ENCODE data around the gene BTG1. TPM values are rescaled to one million over a fixed set of nuclear protein-coding genes. Genes with fewer than 3 reads are reported as not detected.

BTG1 gene
- total RNA-seq, 2 experiments from 2014 or later, result 75.4 to 76.8 TPM

DNA sequence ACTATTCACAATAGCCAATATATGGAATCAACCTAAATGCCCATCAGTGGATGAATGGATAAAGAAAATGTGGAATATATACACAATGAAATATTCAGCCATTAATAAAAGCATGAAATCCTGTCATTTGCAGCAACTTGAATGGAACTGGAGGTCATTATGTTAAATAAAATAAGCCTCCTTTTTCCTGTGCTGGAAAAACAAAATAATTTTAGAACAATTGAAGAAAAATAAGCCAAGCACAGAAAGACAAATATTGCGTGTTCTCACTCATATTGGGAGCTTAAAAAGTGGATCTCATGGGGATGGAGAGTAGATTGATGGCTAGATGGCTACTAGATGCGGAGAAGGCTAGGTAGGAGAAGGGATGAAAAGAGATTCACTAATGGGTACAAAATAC lies 6.3 kb upstream of the BTG1 start:
- POLR2A ChIA-PET, result no interaction called here

DNA sequence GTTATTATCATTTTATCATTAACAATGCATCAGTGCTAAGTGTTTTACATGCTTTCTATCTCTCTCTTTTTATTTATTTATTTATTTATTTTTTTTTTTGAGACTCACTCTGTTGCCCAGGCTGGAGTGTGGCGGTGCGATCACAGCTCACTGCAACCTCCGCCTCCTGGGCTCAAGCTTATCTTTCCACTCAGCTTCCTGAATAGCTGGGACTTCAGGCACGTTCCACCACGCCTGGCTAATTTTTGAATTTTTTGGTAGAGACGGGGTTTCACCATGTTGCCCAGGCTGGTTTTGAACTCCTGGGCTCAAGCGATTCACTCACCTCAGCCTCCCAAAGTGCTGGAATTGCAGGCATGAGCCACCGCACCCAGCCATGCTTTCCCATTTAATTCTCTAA lies 3.9 kb upstream of the BTG1 start:
- ChIA-PET POLR2A (no interaction called here), CTCF (interaction anchor here (0.7 to 1.0 kb wide), 2 partner anchors 9 to 35 kb away, joined by 3 read pairs; no protein-coding TSS in a partner anchor)

More for the DNA sequence above, 6.3 kb upstream of the BTG1 start:
- CTCF ChIA-PET, result no interaction called here

DNA sequence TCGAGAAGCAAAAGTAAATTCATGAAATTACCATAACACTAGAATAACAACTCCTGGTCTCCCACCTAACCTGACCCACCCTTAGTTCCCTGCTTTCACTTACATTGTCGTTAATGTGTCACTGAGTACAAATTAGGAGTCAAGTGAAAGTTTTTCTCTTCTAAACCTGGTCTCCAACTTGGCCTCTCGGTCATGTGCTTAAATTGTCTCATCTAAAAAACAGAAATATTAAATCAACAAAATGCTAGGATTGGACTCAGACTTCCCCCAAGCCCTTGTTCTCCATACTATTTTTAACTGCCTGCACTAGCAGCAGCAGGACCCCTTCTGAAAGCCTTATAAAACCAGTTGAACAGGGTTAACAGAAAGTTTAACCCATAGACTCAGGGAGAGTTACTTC lies 1.8 kb upstream of the BTG1 start:
- POLR2A ChIA-PET, result interaction anchor here (0.7 kb wide), 1 partner anchor 218 kb away, joined by 4 read pairs; no protein-coding TSS in a partner anchor
- CTCF ChIA-PET, result no interaction called here

DNA sequence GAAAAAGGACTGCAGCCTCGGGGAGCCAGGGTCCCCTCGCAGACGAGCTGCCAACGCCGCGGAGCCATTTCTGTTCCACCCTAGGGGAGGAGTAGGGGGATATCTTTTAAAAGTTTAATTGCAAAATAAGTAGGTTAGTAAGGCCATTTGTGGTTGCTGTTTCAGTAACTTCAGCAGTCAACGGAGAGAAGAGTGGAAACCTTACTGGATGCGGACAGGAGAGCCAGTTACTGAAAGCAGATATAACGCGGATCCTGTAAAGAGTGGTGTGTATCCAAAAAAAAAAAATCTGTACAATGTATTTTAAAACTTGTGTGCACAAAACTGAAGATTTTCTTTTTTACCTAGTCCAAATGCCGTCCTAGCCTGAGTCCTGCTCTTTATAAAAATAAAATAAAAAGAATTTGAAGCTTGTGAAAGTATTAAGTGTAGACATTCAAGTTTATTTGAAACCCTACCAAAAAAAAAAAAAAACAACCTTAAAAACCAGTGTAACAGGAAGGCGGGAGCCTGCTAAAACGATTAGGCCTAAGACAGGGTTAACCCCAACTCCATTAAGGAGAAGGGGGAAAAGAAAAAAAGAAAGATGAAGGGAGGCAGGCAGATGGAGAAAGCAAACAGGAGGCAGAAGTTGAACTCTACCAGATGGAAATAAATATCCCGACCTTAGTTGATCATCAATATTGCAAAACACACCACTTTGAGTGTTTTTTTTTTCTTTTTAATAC lies 1.0 kb upstream of the BTG1 start:
- ChIA-PET CTCF (interaction anchor here (0.6 to 2.2 kb wide), 7 partner anchors 10 to 1955 kb away, joined by 3 to 8 read pairs (median 4); no protein-coding TSS in a partner anchor), POLR2A (interaction anchor here (0.7 to 4.5 kb wide), 12 partner anchors 11 to 579 kb away, joined by 3 to 72 read pairs (median 9); no protein-coding TSS in a partner anchor)

DNA sequence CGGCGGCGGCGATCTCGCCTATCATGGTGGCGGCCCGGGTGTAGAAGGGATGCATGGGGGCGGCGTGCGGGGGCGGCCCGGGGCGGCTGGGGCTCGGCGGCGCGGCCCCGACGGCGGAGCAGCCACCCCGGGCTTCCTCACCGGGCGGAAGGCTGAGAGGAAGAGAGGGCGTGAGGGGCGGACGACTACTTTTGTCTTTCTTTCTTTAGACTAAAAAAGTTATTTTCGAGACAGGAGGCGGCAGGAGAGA lies 240 bp downstream of the BTG1 start:
- ChIA-PET POLR2A (interaction anchor here (0.6 to 4.5 kb wide), 22 partner anchors 10 to 784 kb away, joined by 3 to 72 read pairs (median 5); partner anchors contain the start of gene EEA1), CTCF (interaction anchor here (1.0 to 2.2 kb wide), 5 partner anchors 9 to 763 kb away, joined by 3 to 8 read pairs (median 3); no protein-coding TSS in a partner anchor)

DNA sequence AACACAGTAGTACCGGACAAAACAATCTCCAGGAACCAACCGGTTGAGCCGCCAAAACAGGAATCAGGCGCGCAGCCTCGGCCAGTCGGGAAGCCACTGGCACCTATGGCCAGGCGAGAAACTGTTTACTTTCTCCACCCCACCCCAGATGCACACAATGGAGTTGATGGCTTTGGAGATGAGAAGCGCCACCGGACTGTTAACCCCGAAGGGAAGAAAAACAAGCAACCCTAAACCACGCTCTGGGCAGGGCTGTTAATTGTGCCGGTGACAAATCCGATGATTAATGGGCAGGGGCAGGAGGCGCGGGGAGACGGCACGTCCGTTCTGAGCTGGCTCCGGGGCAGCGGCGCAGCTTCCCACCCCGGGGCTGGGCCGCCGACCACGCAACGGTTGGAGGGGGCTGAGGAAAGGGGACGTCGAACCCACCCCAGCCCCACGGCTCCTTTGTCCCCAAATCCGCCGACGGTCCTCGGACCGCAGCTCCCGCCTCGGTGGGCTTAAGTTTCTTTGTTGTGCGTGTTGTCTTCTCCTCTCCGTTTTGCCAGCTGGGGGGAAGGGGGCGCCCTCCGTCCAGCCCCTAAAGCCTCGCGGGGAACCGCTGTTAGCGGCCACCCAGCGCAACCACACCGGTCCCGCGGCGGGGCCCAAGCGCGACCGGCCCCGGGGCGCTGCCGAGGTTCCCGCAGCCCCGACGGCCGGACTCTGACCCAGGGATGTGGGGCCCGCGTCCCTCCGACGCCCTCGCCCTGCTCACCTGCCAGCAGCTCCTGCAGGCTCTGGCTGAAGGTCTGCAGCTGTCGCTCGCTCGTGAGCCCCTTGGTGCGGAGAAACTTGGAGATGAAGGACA lies 790 bp downstream of the BTG1 start:
- ChIA-PET POLR2A (interaction anchor here (0.6 to 4.5 kb wide), 17 partner anchors 9 to 784 kb away, joined by 3 to 72 read pairs (median 6); partner anchors contain the start of gene EEA1), CTCF (interaction anchor here (0.6 to 2.2 kb wide), 7 partner anchors 8 to 331 kb away, joined by 3 to 8 read pairs (median 4); no protein-coding TSS in a partner anchor)

DNA sequence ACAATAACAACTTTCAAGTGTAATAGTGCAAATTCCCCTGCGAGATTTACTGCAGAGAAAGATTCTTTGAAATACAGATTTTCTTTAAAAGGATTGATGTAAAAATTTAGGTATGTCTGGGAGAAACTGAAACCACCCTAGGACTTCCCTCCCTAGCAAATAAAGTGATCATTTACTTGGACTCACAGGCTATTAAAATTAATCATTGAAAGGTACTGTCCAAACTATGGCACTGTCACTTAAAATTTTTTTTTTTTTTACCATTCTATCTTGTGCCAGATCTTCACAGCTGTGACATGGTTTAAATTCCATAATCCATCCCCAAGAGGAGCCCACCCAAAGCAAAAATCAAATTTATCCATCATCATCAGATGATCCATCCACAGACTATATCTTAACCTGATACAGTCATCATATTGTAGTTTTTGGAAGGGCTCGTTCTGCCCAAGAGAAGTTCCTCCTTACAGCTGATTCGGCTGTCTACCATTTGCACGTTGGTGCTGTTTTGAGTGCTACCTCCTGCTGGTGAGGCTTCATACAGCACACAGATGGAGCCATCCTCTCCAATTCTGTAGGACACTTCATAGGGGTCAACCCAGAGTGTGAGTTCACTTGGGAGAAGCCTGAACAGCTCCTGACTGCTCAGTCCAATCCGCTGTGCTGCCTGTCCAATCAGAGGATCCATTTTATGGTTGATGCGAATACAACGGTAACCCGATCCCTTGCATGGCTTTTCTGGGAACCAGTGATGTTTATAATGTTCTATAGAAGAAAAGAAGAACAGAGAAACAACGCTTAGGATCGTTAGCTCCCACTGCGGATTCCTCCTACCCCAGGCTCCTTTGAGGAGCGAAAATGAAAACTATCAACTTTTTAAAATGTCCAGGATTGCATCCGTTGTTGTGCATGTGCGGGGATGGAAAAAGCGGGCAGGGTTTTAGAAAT lies 1.7 kb downstream of the BTG1 start:
- POLR2A ChIA-PET, result interaction anchor here (0.6 to 4.5 kb wide), 10 partner anchors 8 to 785 kb away, joined by 4 to 72 read pairs (median 11); partner anchors contain the start of gene EEA1

DNA sequence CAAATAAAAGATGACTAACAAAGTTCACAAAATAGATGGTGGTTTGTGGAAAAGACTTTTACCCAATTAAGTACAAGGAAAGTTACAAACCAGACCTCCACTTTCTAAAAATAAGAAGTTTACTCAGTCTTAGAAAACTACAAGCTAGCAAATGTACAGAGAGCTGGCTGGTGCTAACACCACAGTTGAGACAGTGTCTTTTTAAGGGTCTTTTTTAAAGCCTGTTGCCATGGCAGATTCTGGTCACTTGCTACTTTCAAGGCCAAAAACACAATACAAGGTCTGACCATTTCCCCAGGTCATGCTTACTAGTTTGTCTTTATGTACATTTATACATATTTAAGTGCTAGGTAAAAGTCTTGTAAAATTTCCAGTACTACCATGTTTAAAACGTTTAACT lies 2.4 kb downstream of the BTG1 start:
- ChIA-PET CTCF (interaction anchor here (0.6 to 1.7 kb wide), 4 partner anchors 9 to 271 kb away, joined by 3 to 6 read pairs (median 4); no protein-coding TSS in a partner anchor), POLR2A (interaction anchor here (3.3 to 4.5 kb wide), 3 partner anchors 8 to 265 kb away, joined by 24 to 72 read pairs (median 30); no protein-coding TSS in a partner anchor)

More for the DNA sequence above, 1.7 kb downstream of the BTG1 start:
- CTCF ChIA-PET, result interaction anchor here (0.6 to 1.7 kb wide), 5 partner anchors 9 to 330 kb away, joined by 3 to 6 read pairs (median 4); no protein-coding TSS in a partner anchor

DNA sequence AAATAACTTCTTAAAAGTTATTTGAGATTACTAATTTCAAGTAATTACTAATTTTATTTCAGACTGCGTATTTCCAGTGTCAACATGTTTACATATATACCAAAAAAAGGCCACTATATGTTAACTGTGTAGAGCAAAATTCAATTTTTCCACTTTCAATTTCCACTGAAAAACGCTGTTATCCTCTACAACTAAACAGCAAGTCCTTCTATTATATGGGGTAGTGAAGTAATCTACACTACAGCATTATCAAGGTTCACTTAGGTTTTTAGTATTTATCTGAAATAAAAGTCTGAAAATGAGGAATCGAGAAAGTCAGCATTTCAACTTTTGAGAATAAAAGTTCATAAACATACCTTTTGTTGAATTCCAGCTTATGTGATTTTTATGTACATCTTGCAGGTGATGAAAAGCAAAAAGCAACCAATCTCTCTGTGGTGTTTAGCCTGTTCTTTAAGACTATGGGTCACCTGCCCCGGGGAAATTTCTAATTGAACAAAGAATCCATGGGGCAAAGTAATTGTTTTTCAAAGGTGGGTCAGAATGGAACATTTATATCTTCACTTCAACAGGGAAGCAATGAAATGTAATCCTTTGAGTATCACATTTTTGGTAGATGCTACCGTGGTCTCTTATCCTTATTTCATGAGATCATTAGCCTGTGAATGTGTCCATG lies 3.3 kb downstream of the BTG1 start:
- CTCF ChIA-PET, result no interaction called here
- POLR2A ChIA-PET, result interaction anchor here (4.5 kb wide), 1 partner anchor 7 kb away, joined by 72 read pairs; no protein-coding TSS in a partner anchor

DNA sequence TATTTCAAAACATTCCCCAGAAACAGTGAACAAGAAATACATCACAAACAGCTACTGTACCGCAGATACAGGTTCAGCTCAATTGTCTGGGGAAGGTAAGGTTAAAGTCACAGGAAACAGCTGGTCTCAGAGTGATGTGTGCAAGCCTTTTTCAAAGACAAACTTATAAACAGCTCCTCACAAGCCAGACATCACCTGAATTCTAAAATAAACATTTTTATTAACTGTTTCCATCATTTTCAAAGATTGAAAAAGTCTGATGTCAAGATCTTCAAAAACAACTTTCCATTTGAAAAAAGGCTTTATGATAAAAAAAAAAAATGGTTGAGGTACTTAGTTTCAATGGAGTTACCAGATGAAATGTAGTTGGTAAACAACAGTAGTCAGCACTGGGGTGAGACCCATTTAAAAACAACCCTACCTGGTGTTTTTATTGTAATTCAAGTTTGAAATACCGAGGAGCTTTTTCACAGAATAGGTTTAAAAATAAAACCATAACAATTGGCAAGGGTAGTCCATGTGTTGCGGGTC lies 4.0 kb downstream of the BTG1 start:
- ChIA-PET POLR2A (interaction anchor here (0.6 kb wide), 1 partner anchor 534 kb away, joined by 3 read pairs; no protein-coding TSS in a partner anchor), CTCF (interaction anchor here (0.7 kb wide), 1 partner anchor 172 kb away, joined by 3 read pairs; no protein-coding TSS in a partner anchor)

DNA sequence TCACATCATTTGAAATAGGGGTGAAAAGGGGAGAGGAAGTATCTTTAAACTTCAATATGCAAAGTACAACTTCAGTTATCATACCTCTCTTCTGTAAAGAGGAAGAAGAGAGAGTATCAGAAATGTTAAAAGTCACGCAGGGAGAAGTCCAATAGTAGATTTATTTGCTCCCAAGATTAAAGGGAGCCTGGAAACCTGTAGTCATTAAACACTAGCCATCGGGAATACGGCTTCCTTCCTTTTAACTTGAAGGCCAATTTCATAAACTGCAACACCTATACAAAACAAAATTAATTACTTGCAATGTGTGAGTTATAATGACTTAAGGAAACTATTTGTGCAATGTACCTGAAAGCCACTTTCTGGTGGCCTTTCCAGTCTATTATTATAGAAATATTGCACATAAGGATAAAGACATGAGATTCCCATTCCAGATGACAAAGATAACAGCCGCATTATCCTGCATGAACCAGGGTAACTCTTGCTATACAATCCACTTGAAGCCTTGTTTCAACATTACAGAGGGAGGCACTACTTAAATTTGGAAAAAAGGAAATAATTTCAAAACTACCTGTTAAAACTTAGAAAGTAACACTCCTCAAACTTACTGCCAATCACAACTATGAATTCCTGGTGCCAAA lies 4.6 kb downstream of the BTG1 start:
- ChIA-PET POLR2A (interaction anchor here (0.6 kb wide), 1 partner anchor 535 kb away, joined by 3 read pairs; no protein-coding TSS in a partner anchor), CTCF (interaction anchor here (0.7 kb wide), 1 partner anchor 171 kb away, joined by 3 read pairs; no protein-coding TSS in a partner anchor)

DNA sequence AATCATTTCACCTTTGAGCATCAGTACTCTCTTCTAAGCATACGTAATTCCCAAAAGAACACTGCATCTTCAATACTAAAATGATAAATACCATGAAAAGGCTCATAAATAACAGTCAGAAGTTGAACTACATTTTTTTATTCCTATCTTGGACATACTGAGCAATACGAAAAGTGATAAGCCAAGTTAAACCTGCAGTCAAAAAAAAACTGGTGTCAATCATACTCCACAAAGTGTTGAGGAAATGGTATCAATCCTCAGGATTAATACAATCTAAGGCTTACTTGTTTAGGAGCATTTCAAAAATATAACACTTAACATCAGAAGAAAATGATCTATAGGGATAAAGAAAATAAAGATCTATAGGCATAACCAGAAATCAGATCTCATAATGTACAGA lies 5.5 kb downstream of the BTG1 start:
- ChIA-PET POLR2A (no interaction called here), CTCF (no interaction called here)

DNA sequence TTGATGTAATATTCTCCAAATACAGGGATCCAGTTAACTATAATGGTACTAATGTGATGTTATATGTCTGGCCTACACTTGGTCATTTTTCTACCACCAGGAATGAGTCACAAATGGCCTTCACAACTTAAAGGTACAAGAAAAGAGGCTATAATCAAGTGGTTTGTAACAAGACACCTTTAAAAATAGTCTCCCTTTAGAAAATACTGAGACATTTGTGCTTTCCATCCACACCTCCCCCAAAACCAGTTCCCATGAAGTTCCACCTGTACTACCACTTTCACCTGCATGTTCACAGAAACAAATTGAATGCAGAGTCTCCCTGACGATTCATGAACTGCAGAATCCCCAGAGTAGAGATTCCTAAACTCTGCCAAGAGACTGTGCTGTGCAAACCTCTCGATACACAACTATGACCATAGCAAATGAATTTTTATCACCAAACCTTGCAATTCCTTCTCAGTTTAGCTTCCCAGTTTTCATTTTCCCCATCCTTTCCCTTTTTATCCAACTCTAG lies 6.0 kb downstream of the BTG1 start:
- CTCF ChIA-PET, result no interaction called here
- POLR2A ChIA-PET, result no interaction called here

DNA sequence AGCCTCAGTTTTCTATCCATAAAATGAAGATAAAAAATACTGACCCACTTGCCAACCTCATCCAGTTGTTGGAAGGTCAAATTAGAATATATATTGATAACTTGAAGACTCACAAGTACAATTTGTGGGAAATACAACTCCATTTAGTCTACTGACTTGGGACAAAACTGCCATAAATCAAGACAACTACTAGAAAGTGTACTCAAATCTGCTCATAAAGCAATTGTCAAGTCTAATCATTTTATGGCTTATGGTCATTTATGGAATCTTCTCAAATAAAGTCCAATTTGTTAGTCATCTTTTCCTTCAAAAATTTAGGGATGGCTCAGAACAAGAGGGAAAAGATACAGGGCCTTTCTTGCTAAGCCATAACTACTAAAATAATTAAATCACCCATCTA lies 7.0 kb downstream of the BTG1 start:
- POLR2A ChIA-PET, result interaction anchor here (5.5 kb wide), 1 partner anchor 6 kb away, joined by 72 read pairs; the partner anchor contains the start of gene BTG1
- CTCF ChIA-PET, result no interaction called here

DNA sequence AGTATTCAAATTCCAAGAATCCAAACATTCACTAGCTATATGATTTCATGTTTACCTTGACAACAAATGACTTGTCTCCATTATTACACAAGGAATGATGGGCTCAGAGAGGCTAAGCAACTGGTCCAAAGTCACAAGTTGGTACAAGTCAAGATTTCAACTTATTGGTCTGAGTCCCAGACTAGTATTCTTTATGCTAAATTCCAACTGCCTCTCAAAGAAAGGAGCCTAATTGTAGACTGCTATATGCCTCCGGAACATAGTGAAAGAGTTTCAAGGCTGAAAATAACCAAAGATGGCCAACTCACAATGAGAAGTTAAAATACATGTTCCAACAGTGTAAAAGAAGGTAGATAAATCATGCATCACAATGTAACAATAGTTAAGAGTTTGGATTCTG lies 7.5 kb downstream of the BTG1 start:
- ChIA-PET CTCF (interaction anchor here (0.8 to 2.4 kb wide), 2 partner anchors 8 to 97 kb away, joined by 3 to 8 read pairs; partner anchors contain the start of gene BTG1), POLR2A (interaction anchor here (0.6 to 5.5 kb wide), 2 partner anchors 7 to 364 kb away, joined by 3 to 72 read pairs; partner anchors contain the start of gene BTG1)

DNA sequence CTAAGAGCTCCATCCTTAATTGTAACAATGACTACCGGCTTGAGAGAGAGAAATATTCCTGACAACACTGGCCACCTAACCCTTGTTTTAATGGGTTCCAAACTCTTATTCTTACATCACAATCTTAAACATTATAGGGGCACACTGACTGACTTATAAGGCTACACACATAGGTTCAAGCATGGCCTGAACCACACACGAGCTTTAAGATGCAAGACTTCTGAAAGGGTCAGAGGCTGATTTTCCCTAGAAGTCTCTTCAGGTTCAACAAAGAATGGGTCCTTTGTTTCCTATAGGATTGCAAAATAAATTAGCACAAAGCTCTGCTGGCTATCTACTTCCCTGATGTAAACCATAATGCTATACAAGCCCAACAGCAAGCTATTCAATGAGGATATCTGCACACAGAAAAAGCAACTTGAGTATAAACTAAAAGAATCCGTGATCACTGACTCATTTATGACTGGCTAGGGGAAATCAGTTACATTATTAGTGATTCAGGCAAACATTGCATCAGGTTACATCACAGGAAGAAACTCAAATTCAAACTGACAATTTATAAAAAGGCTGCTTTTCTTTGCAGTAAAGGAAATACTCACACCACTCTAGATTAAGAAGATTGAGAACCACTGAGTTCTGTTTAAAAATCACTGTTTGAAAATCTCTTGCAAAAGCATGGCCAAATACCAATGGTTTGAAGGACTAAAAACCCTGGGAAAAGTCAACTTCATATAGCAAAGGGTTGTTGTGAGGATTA lies 8.5 kb downstream of the BTG1 start:
- ChIA-PET CTCF (interaction anchor here (0.6 to 2.4 kb wide), 4 partner anchors 9 to 96 kb away, joined by 3 to 8 read pairs (median 4); partner anchors contain the start of gene BTG1), POLR2A (interaction anchor here (0.6 to 5.5 kb wide), 4 partner anchors 8 to 365 kb away, joined by 3 to 72 read pairs (median 4); partner anchors contain the start of gene BTG1)

All from activated CD8-positive, alpha-beta memory T cell treated with anti-CD3 and anti-CD28 coated beads for 36 hours (primary cell).